GM18909 (cell line): ENCODE data around the gene TMEM106B.
"Not testable (repeated sequence)": the region's sequence is repeated elsewhere in the genome, so short reads cannot be mapped to it uniquely, and the experiment has no call there.

ENCODE experiments used
- ATAC-seq: cut with Tn5 transposase; IDR thresholded peaks from one replicate; pipeline ENCODE4 v1.9.1; 2021; ENCODE audit warnings: mild to moderate bottlenecking; ENCODE audit not compliant: unreplicated experiment, poor library complexity

Gene TMEM106B

GRCh38 chr7:12211054-12211710, at the start of gene TMEM106B:
TMEM106B (plus strand) TSS chr7:12211294; CDS start chr7:12214811, 3,517 bp downstream.
- ATAC-seq = peak; percentile 96

GRCh38 chr7:12162415-12163113, 48.5 kb upstream of the TMEM106B start:
- ATAC-seq = no peak

GRCh38 chr7:12168065-12168464, 43.0 kb upstream of the TMEM106B start:
- not testable (repeated sequence) for ATAC-seq

DNA sequence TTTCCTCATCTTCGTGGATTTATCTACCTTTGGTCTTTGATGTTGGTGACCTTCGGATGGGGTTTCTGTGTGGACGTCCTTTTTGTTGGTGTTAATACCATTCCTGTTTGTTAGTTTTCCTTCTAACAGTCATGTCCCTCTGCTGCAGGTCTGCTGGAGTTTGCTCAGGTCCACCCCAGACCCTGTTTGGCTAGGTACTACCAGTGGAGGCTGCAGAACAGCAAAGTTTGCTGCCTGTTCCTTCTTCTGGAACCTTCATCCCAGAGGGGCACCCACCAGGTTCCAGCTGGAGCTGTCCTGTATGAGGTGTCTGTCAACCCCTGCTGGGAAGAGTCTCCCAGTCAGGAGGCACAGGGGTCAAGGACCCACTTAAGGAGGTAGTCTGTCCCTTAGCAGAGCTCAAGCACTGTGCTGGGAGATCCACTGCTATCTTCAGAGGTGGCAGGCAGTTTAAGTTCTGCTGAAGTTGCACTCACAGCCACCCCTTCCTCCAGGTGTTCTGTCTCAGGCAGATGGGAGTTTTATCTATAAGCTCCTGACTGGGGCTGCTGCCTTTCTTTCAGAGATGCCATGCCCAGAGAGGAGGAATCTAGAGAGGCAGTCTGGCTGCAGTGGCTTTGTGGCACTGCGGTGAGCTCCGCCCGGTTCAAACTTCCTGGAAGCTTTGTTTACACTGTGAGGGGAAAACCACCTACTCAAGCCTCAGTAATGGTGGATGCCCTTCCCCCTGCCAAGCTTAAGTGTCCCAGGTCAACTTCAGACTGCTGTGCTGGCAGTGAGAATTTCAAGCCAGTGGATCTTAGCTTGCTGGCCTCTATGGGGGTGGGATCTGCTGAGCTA, 40.9 kb upstream of the TMEM106B start:
- not testable (repeated sequence) for ATAC-seq

DNA sequence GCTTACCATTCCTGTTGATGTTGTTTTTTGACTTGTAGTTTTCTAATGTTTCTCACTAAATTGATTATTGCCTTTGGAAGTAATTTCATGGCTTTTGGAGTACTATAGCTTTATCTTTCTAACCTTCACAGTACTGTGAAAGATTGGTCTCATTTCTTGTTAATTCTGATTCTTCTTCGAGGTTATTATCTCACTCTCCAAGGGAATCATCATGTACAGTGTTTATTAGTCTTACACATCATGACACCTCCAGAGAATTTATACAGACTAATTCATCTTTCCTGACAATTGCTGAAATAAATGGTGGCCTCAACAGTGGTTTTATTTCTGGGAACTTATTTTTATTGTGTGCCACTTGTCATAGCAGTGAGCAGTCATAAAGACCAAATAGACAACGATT, 37.4 kb upstream of the TMEM106B start:
- ATAC-seq = no peak

DNA sequence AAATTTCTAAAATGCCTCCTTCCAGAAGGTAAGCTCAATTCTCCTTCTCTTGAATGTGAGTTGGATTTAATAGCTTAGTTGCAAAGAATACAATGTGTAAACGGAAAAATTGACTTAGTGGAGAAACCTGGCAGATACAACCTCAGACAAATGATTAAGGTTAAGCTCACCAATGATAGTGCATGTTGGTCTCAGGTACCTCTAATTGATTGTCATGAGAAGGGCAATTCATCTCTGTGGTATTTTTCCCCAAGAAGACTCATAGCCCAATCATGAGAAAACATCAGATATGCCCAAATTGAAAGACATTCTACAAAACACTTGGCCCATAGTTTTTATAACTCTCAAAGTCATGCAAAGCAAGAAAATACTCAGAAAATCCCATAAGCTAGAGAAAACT, 36.2 kb upstream of the TMEM106B start:
- ATAC-seq = no peak

- ATAC-seq = no peak
These were observed 32.8 kb upstream of the TMEM106B start for GRCh38 chr7:12178317-12178716.

GRCh38 chr7:12194426-12194825, 16.7 kb upstream of the TMEM106B start:
- ATAC-seq = no peak

DNA sequence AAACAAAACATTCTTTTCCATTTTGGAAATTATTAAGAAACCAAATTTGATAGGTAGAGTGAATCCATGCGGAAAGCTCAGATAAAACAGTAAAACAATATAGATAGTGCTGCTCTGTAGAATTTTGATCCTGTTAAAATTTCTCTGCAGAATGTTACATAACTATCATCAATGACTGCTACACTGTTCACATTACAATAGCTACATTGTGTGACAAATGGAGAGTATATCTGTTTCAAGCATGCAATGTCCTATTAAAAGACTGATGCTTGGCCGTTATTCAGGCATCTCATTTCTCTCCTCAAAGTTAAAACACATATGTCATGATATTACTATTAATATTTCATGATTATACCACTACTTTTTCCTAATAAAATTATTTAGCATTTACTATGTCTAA, 14.7 kb upstream of the TMEM106B start:
- ATAC-seq = no peak

DNA sequence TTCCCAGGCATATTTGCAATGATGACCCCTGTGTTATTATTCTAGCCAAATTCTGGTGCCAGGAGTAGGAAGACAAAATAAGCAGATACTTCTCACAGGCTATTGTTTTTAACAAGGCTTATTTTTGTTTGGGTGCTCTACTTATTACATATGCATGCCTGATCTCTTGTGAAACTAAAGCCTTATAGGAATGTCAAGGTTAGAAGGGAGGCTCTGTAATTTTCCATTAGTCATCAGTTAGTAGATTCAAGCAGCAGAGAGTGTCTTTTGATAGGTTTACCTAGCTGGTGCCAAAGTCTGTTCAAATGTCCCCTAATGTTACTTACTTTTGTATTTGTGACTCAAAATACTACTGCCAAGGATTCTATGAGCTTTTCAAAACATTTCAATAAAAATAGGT, 11.7 kb upstream of the TMEM106B start:
- no peak for ATAC-seq

GRCh38 chr7:12207046-12207445, 4.0 kb upstream of the TMEM106B start:
- no peak for ATAC-seq

- no peak for ATAC-seq
These were observed 1.9 kb upstream of the TMEM106B start for GRCh38 chr7:12209221-12209620.

DNA sequence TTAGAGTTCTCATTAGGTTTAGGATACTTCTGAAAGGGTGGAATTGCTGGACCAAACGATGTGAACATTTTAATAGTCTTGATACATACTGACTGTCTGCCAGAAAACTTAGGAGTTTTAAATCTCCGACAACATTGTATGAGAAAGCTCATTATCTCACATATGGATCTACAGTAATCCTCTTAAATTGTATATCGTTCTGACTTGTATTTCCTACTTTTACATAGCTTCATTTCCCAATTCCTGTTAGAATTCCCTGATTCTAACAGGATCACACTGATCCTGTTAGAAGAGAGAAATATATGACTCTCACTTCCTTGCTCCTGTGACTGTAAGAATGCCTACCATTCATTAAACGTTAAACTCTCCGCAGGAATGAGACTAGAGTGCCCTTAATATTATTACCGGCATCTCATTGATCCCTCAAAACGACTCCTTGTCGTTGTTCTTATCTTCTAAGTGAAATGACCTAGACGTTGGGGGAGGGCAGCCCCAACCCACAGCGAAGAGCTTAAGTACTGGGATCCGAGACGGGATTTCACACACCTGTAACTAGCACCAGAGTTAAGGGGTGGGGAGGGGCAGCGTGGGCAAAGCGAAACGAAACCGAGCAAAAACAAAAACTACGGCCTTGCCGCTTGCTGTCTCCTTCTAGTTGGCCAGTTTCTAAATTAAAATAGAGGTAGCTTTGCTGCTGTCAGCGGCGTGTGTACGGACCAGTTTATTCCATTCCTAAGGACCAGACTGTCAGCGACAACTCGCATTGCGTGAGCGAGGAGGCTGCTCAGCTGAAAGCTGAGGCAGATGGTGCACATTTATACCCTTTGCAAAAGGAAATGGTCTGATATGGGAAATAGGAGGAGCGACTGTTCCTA, 678 bp upstream of the TMEM106B start:
- ATAC-seq = peak; percentile 47

GRCh38 chr7:12211711-12212485, 804 bp downstream of the TMEM106B start:
- ATAC-seq = no peak

GRCh38 chr7:12217311-12217710, 6.2 kb downstream of the TMEM106B start:
- ATAC-seq = no peak

DNA sequence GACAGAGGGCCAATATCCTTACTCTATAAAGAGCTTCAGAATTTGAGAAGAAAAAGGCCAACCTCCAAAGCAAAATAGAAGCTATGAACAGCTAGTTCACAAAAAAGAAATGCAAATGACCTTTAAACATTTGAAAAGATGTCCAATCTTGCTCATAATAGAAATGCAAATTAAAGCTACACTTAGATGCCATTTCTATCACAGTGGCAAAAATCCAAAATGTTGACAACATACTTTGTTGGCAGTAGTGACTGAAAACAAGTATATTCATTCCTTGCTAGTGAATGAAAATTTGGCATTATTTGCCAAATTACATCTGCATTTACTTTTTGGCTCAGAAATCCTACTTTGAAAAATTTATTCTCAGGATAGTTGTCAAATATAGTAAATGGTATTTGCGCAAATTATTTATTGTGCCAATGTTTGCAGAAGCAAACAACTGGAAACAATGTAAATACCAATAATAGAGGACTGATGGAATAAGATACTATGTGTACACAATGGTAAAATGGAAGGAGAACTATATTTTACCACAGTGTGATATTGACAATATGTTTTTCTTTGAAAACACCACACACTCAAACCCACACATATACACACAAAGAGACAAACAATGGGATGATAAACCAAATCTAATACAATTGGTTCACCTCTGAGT, 9.4 kb downstream of the TMEM106B start:
- no peak for ATAC-seq

DNA sequence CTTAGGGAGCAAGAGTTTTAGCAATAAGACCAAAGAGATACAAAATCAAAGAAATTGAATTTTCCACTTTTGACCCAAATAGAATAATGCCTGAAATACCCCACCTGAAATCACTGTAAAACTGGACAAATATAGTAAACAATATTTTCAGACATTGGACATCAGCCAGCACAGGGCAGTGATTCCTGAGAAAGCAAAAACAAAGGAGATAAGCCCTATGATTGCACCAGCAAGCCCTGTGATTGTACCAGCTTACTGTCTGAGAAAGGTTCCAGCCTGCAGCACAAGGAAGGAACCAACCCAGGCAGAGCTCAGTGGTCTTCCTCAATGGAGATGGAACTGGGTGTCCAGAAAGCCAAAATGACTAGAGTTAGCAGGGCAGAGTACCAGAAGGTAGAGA, 10.3 kb downstream of the TMEM106B start:
- no peak for ATAC-seq

- peak; percentile 96 for ATAC-seq
These were observed 11.9 kb downstream of the TMEM106B start for GRCh38 chr7:12222889-12223579.
